ENCODE measurements around the gene PICALM.
"Not testable (repeated sequence)": the region's sequence is repeated elsewhere in the genome, so short reads cannot be mapped to it uniquely, and the experiment has no call there.

The PICALM gene

GRCh38 chr11:85988780-85989179 is 80.1 kb downstream of the PICALM start:
- DNase-seq (ENCODE audit: low spot score), result no peak

GRCh38 chr11:85977751-85978160 is 91.1 kb downstream of the PICALM start:
- no peak for DNase-seq (ENCODE audit: low spot score)

- DNase-seq (ENCODE audit: low spot score), result no peak
Observed at GRCh38 chr11:85976525-85976924, 92.4 kb downstream of the PICALM start.

- no peak for DNase-seq (ENCODE audit: low spot score)
Observed at GRCh38 chr11:85974122-85974521, 94.8 kb downstream of the PICALM start.

- no peak for DNase-seq (ENCODE audit: low spot score)
Observed at GRCh38 chr11:85970593-85970992, 98.3 kb downstream of the PICALM start.

GRCh38 chr11:85967457-85967856 is 101.4 kb downstream of the PICALM start:
- no peak for DNase-seq (ENCODE audit: low spot score)

- no peak for DNase-seq (ENCODE audit: low spot score)
Observed at GRCh38 chr11:85965202-85965601, 103.7 kb downstream of the PICALM start.

- no peak for DNase-seq (ENCODE audit: low spot score)
Observed at GRCh38 chr11:85961930-85962363, 106.9 kb downstream of the PICALM start.

- no peak for DNase-seq (ENCODE audit: low spot score)
Observed at GRCh38 chr11:85961130-85961529, 107.8 kb downstream of the PICALM start.

GRCh38 chr11:85960678-85961077 is 108.2 kb downstream of the PICALM start:
- DNase-seq (ENCODE audit: low spot score), result no peak

GRCh38 chr11:85955531-85955930 is 113.4 kb downstream of the PICALM start:
- DNase-seq (ENCODE audit: low spot score), result no peak

GRCh38 chr11:85953491-85954143 is 115.3 kb downstream of the PICALM start:
- DNase-seq (ENCODE audit: low spot score), result no peak

- DNase-seq (ENCODE audit: low spot score), result not testable (repeated sequence)
Observed at GRCh38 chr11:85952108-85952485, 116.8 kb downstream of the PICALM start.

GRCh38 chr11:85951428-85952107 is 117.3 kb downstream of the PICALM start:
- no peak for DNase-seq (ENCODE audit: low spot score)

GRCh38 chr11:85951049-85951405 is 117.9 kb downstream of the PICALM start:
- no peak for DNase-seq (ENCODE audit: low spot score)

GRCh38 chr11:85950317-85951048 is 118.4 kb downstream of the PICALM start:
- DNase-seq (ENCODE audit: low spot score), result no peak

GRCh38 chr11:85949798-85950197 is 119.1 kb downstream of the PICALM start:
- DNase-seq (ENCODE audit: low spot score), result no peak

GRCh38 chr11:85948884-85949283 is 120.0 kb downstream of the PICALM start:
- no peak for DNase-seq (ENCODE audit: low spot score)

- DNase-seq (ENCODE audit: low spot score), result no peak
Observed at GRCh38 chr11:85947431-85948272, 121.2 kb downstream of the PICALM start.

GRCh38 chr11:85946221-85946620 is 122.7 kb downstream of the PICALM start:
- DNase-seq (ENCODE audit: low spot score), result no peak

GRCh38 chr11:85945788-85946187 is 123.1 kb downstream of the PICALM start:
- DNase-seq (ENCODE audit: low spot score), result no peak

- DNase-seq (ENCODE audit: low spot score), result no peak
Observed at GRCh38 chr11:85945296-85945695, 123.6 kb downstream of the PICALM start.
